ENCODE data around the gene TMOD2. TPM values are rescaled to one million over a fixed set of nuclear protein-coding genes. Genes with fewer than 3 reads are reported as not detected.

The TMOD2 gene
- total and polyA plus RNA-seq, 2 donors from 2014 or later, result 2.5 to 9.3 TPM

- FAIRE-seq (no peak), DNase-seq (peak in 2 of 5 donors; percentile 14 to 34)
- Histone ChIP-seq H3K9me3 (ENCODE audit: control insufficient read depth in 2 of 3, insufficient read depth in 1 of 3, low read length in 3 of 3) (no peaks in the 10 kb centered on the region), H3K4me1 (ENCODE audit: control insufficient read depth in 2 of 3, insufficient read depth in 2 of 3, low read depth in 1 of 3, low read length in 3 of 3) (no peaks in the 10 kb centered on the region), H3K27me3 (ENCODE audit: control insufficient read depth, insufficient read depth, low read length) (no peaks in the 10 kb centered on the region), H3K4me3 (ENCODE audit: low read length in 3 of 3) (no peak overlapping the region), H3K9ac (ENCODE audit: low read length in 3 of 3) (no peak overlapping the region), H3K27ac (ENCODE audit: low read depth in 2 of 2, low read length in 2 of 2) (no peak overlapping the region), H3K36me3 (ENCODE audit: control insufficient read depth in 2 of 3, insufficient read depth in 3 of 3, low read length in 3 of 3) (peaks cover 0 to 3% (median 2%) of the 10 kb centered on the region in 3 donors)
- TF ChIP-seq CTCF (IDR thresholded peaks at IDR 0.05; ENCODE audit: borderline replicate concordance, extremely low read depth, insufficient read depth), result peak; percentile 36
- intact Hi-C loops (cut with DNase I), result no loop called here
These were observed 50.0 kb downstream of the TMOD2 start for GRCh38 chr15:51801391-51801835.

GRCh38 chr15:51802593-51802992 is 51.2 kb downstream of the TMOD2 start:
- no peak overlapping the region for H3K4me3 ChIP-seq (ENCODE audit: low read length in 3 of 3)
- no peak for TF ChIP-seq CTCF (IDR thresholded peaks at IDR 0.05; ENCODE audit: borderline replicate concordance, extremely low read depth, insufficient read depth)
- peaks cover 0 to 3% (median 2%) of the 10 kb centered on the region in 3 donors for H3K36me3 ChIP-seq (ENCODE audit: control insufficient read depth in 2 of 3, insufficient read depth in 3 of 3, low read length in 3 of 3)
- intact Hi-C loops (cut with DNase I), result no loop called here
- no peaks in the 10 kb centered on the region for H3K27me3 ChIP-seq (ENCODE audit: control insufficient read depth, insufficient read depth, low read length)
- no peak for DNase-seq
- H3K9ac ChIP-seq (ENCODE audit: low read length in 3 of 3), result no peak overlapping the region
- H3K4me1 ChIP-seq (ENCODE audit: control insufficient read depth in 2 of 3, insufficient read depth in 2 of 3, low read depth in 1 of 3, low read length in 3 of 3), result no peaks in the 10 kb centered on the region
- no peak for FAIRE-seq
- no peak overlapping the region for H3K27ac ChIP-seq (ENCODE audit: low read depth in 2 of 2, low read length in 2 of 2)
- H3K9me3 ChIP-seq (ENCODE audit: control insufficient read depth in 2 of 3, insufficient read depth in 1 of 3, low read length in 3 of 3), result no peaks in the 10 kb centered on the region

GRCh38 chr15:51803965-51804364 is 52.6 kb downstream of the TMOD2 start:
- DNase-seq (no peak), FAIRE-seq (no peak)
- no peak for TF ChIP-seq CTCF (IDR thresholded peaks at IDR 0.05; ENCODE audit: borderline replicate concordance, extremely low read depth, insufficient read depth)

GRCh38 chr15:51806123-51806522 is 54.7 kb downstream of the TMOD2 start:
- no peak for DNase-seq

More at GRCh38 chr15:51803965-51804364, 52.6 kb downstream of the TMOD2 start:
- no peak overlapping the region for H3K4me3 ChIP-seq (ENCODE audit: low read length in 3 of 3)
- intact Hi-C loops (cut with DNase I), result no loop called here
- H3K27me3 ChIP-seq (ENCODE audit: control insufficient read depth, insufficient read depth, low read length), result no peaks in the 10 kb centered on the region
- H3K4me1 ChIP-seq (ENCODE audit: control insufficient read depth in 2 of 3, insufficient read depth in 2 of 3, low read depth in 1 of 3, low read length in 3 of 3), result no peaks in the 10 kb centered on the region
- H3K27ac ChIP-seq (ENCODE audit: low read depth in 2 of 2, low read length in 2 of 2), result no peak overlapping the region
- no peak overlapping the region for H3K9ac ChIP-seq (ENCODE audit: low read length in 3 of 3)
- no peaks in the 10 kb centered on the region for H3K9me3 ChIP-seq (ENCODE audit: control insufficient read depth in 2 of 3, insufficient read depth in 1 of 3, low read length in 3 of 3)
- H3K36me3 ChIP-seq (ENCODE audit: control insufficient read depth in 2 of 3, insufficient read depth in 3 of 3, low read length in 3 of 3), result no peaks in the 10 kb centered on the region

More at GRCh38 chr15:51806123-51806522, 54.7 kb downstream of the TMOD2 start:
- intact Hi-C loops (cut with DNase I), result no loop called here
- no peak overlapping the region for H3K9ac ChIP-seq (ENCODE audit: low read length in 3 of 3)
- no peak for TF ChIP-seq CTCF (IDR thresholded peaks at IDR 0.05; ENCODE audit: borderline replicate concordance, extremely low read depth, insufficient read depth)
- H3K4me1 ChIP-seq (ENCODE audit: control insufficient read depth in 2 of 3, insufficient read depth in 2 of 3, low read depth in 1 of 3, low read length in 3 of 3), result no peaks in the 10 kb centered on the region
- no peaks in the 10 kb centered on the region for H3K27me3 ChIP-seq (ENCODE audit: control insufficient read depth, insufficient read depth, low read length)
- no peaks in the 10 kb centered on the region for H3K9me3 ChIP-seq (ENCODE audit: control insufficient read depth in 2 of 3, insufficient read depth in 1 of 3, low read length in 3 of 3)
- H3K36me3 ChIP-seq (ENCODE audit: control insufficient read depth in 2 of 3, insufficient read depth in 3 of 3, low read length in 3 of 3), result no peaks in the 10 kb centered on the region
- no peak overlapping the region for H3K4me3 ChIP-seq (ENCODE audit: low read length in 3 of 3)
- no peak for FAIRE-seq
- H3K27ac ChIP-seq (ENCODE audit: low read depth in 2 of 2, low read length in 2 of 2), result no peak overlapping the region

Measured in kidney (tissue), 14 donors.